WTC11 (cell line): ENCODE measurements around the gene SH3RF2. TPM values are rescaled to one million over a fixed set of nuclear protein-coding genes. Genes with fewer than 3 reads are reported as not detected.

Experiments used
- ATAC-seq: fragments of 200-7000 bp; cut with Tn5 transposase; 2 replicates; pipeline ENCODE4 v1.10.0; 2021; ENCODE audit warnings: mild to moderate bottlenecking, moderate library complexity
- CTCF ChIA-PET: fragments of 300-600 bp; sonication (Branson Sonifier 250); formaldehyde crosslinking; loops from one replicate; lab custom pipeline; 2021; ENCODE audit warnings: antibody characterized with exemption; lab: Charles Lee
- POLR2A ChIA-PET: fragments of 350-600 bp; sonication (Branson Sonifier 250); formaldehyde crosslinking; loops from one replicate; lab custom pipeline; 2021; ENCODE audit warnings: antibody characterized with exemption; lab: Charles Lee
- DNase-seq: peaks from one replicate; pipeline ENCODE4 v3.0.0; 2021; ENCODE audit warnings: low spot score
- H3K27ac Mint-ChIP-seq: 2 replicates; pipeline ENCODE4 v1.8.0; 2021; ENCODE audit warnings: mixed read lengths
- H3K27me3 Mint-ChIP-seq: 2 replicates; pipeline ENCODE4 v1.8.0; 2021; ENCODE audit warnings: low read depth, mild to moderate bottlenecking, moderate library complexity, mixed read lengths
- H3K36me3 Mint-ChIP-seq: 2 replicates; pipeline ENCODE4 v1.8.0; 2021; ENCODE audit warnings: mixed read lengths
- H3K4me1 Mint-ChIP-seq: 2 replicates; pipeline ENCODE4 v1.8.0; 2022; ENCODE audit warnings: mixed read lengths
- H3K4me3 Mint-ChIP-seq: 2 replicates; pipeline ENCODE4 v1.8.0; 2021; ENCODE audit warnings: mild to moderate bottlenecking, moderate library complexity, mixed read lengths
- H3K9me3 Mint-ChIP-seq: 2 replicates; pipeline ENCODE4 v1.8.0; 2021; ENCODE audit warnings: mixed read lengths
- CREB1 ChIP-seq: sonication (generic); formaldehyde crosslinking; IDR thresholded peaks from 2 replicates; pipeline ENCODE4 v1.8.0; 2023; ENCODE audit warnings: mild to moderate bottlenecking, missing genetic modification reagents
- CREM ChIP-seq: sonication (generic); formaldehyde crosslinking; IDR thresholded peaks from 2 replicates; pipeline ENCODE4 v1.8.1; 2022; ENCODE audit warnings: mild to moderate bottlenecking, missing genetic modification reagents, moderate library complexity
- E2F1 ChIP-seq: sonication (generic); formaldehyde crosslinking; IDR thresholded peaks from 2 replicates; pipeline ENCODE4 v1.8.0; 2022; ENCODE audit warnings: mild to moderate bottlenecking, missing genetic modification reagents
- FOXJ3 ChIP-seq: sonication (generic); formaldehyde crosslinking; IDR thresholded peaks from 2 replicates; pipeline ENCODE4 v1.9.0; 2021; ENCODE audit warnings: missing genetic modification reagents, mild to moderate bottlenecking, borderline replicate concordance
- IRF1 ChIP-seq: sonication (generic); formaldehyde crosslinking; IDR thresholded peaks from 2 replicates; pipeline ENCODE4 v1.8.0; 2023; ENCODE audit warnings: missing genetic modification reagents
- JUN ChIP-seq: sonication (generic); formaldehyde crosslinking; IDR thresholded peaks from 2 replicates; pipeline ENCODE4 v1.8.0; 2023; ENCODE audit warnings: mild to moderate bottlenecking, missing genetic modification reagents
- MLX ChIP-seq: sonication (generic); formaldehyde crosslinking; IDR thresholded peaks from 2 replicates; pipeline ENCODE4 v1.8.1; 2023; ENCODE audit warnings: mild to moderate bottlenecking, missing genetic modification reagents, moderate library complexity
- MXD4 ChIP-seq: fragments of 250-450 bp; sonication (Bioruptor Pico); IDR thresholded peaks from 2 replicates; pipeline ENCODE4 v1.8.0; 2021; ENCODE audit warnings: mild to moderate bottlenecking, moderate library complexity, borderline replicate concordance
- PRDM15 ChIP-seq: sonication (generic); formaldehyde crosslinking; IDR thresholded peaks from 2 replicates; pipeline ENCODE4 v1.8.0; 2022; ENCODE audit warnings: missing genetic modification reagents
- PREB ChIP-seq: sonication (generic); formaldehyde crosslinking; IDR thresholded peaks from 2 replicates; pipeline ENCODE4 v1.8.1; 2022; ENCODE audit warnings: mild to moderate bottlenecking, missing genetic modification reagents, moderate library complexity, borderline replicate concordance
- USF1 ChIP-seq: sonication (generic); formaldehyde crosslinking; IDR thresholded peaks from 2 replicates; pipeline ENCODE4 v1.8.0; 2022; ENCODE audit warnings: mild to moderate bottlenecking, missing genetic modification reagents
- USF2 ChIP-seq: sonication (generic); formaldehyde crosslinking; IDR thresholded peaks from 2 replicates; pipeline ENCODE4 v1.8.1; 2023; ENCODE audit warnings: mild to moderate bottlenecking, missing genetic modification reagents, moderate library complexity
- ZMAT4 ChIP-seq: fragments of 250-450 bp; sonication (Bioruptor Pico); IDR thresholded peaks from 2 replicates; pipeline ENCODE4 v1.9.0; 2021; ENCODE audit warnings: mild to moderate bottlenecking
- ZNF232 ChIP-seq: sonication (generic); formaldehyde crosslinking; IDR thresholded peaks from 2 replicates; pipeline ENCODE4 v1.8.0; 2022; ENCODE audit warnings: mild to moderate bottlenecking, missing genetic modification reagents
- ZNF396 ChIP-seq: fragments of 250-450 bp; sonication (Bioruptor Pico); IDR thresholded peaks from 2 replicates; pipeline ENCODE4 v1.8.0; 2021; ENCODE audit warnings: mild to moderate bottlenecking, moderate library complexity, borderline replicate concordance
- total RNA-seq: library from RNA; stranded (reverse); gene quantifications from 3 replicates; pipeline ENCODE4 v1.2.3, GENCODE V29; 2021

Gene SH3RF2
- total RNA-seq, 1 experiment from 2014 or later, result 0.83 TPM

GRCh38 chr5:146002491-146002890 lies 66.1 kb downstream of the SH3RF2 start (continued):
- TF ChIP-seq PRDM15 (no peak), CREB1 (no peak), USF1 (no peak), ZMAT4 (CRISPR knock-in tag) (no peak), E2F1 (CRISPR knock-in tag) (no peak)

GRCh38 chr5:146003852-146004251 lies 67.5 kb downstream of the SH3RF2 start:
- H3K9me3 Mint-ChIP-seq, result no peaks in the 10 kb centered on the region
- no peaks in the 10 kb centered on the region for H3K36me3 Mint-ChIP-seq
- no peak for ATAC-seq
- no peaks in the 10 kb centered on the region for H3K4me1 Mint-ChIP-seq
- no peak for DNase-seq
- H3K4me3 Mint-ChIP-seq, result no peak overlapping the region
- no peaks in the 10 kb centered on the region for H3K27me3 Mint-ChIP-seq
- TF ChIP-seq JUN, result no peak
- TF ChIP-seq MLX (CRISPR knock-in tag), result no peak
- TF ChIP-seq PREB, result no peak
- TF ChIP-seq ZNF396 (CRISPR knock-in tag), result no peak
- TF ChIP-seq ZNF232 (CRISPR knock-in tag), result no peak
- no peak for TF ChIP-seq MXD4 (CRISPR knock-in tag)
- no peak for TF ChIP-seq FOXJ3 (CRISPR knock-in tag)
- TF ChIP-seq USF2 (CRISPR knock-in tag), result no peak
- TF ChIP-seq CREM, result no peak
- no peak for TF ChIP-seq CREB1
- TF ChIP-seq, all 79 proteins: peak for 0
- ChIA-PET POLR2A (no interaction called here), CTCF (interaction anchor here (1.1 kb wide), 1 partner anchor 23 kb away, joined by 3 read pairs; no protein-coding TSS in a partner anchor)
- H3K27ac Mint-ChIP-seq, result no peak overlapping the region

GRCh38 chr5:146005264-146005663 lies 68.9 kb downstream of the SH3RF2 start:
- DNase-seq, result no peak
- Mint-ChIP-seq H3K27me3 (no peaks in the 10 kb centered on the region), H3K4me3 (no peak overlapping the region), H3K36me3 (no peaks in the 10 kb centered on the region), H3K9me3 (peaks cover under 1% of the 10 kb centered on the region; the same call in 1 of the 2 replicates), H3K4me1 (no peaks in the 10 kb centered on the region), H3K27ac (no peak overlapping the region)
- POLR2A ChIA-PET, result no interaction called here
- no peak for ATAC-seq
- CTCF ChIA-PET, result interaction anchor here (0.9 kb wide), 1 partner anchor 117 kb away, joined by 3 read pairs; no protein-coding TSS in a partner anchor
- TF ChIP-seq IRF1, result no peak
- TF ChIP-seq, all 79 proteins: peak for 0
